ENCODE results near the gene CAMTA1. TPM values are rescaled to one million over a fixed set of nuclear protein-coding genes. Genes with fewer than 3 reads are reported as not detected.

CAMTA1 gene
- total and polyA plus RNA-seq, 9 of the 15 experiments (the other 6 are each of a cell fraction or from before 2014, with no cell fraction given) = 43.9 to 161 (median 65.9) TPM

- Histone ChIP-seq H4K20me1 (replicated peaks; ENCODE audit: control insufficient read depth, insufficient read depth, low read length) (no peaks in the 10 kb centered on the region), H3K4me1 (replicated peaks in 1 of 2; ENCODE audit: control insufficient read depth in 2 of 2, insufficient read depth in 2 of 2, low read length in 2 of 2) (peaks cover 7 to 17% of the 10 kb centered on the region in 2 experiments; a peak in 4 of 5 replicates), H3K9me3 (replicated peaks; ENCODE audit: control insufficient read depth, insufficient read depth, low read depth, low read length) (peaks cover 7% of the 10 kb centered on the region), H3K4me2 (ENCODE audit: insufficient read depth, low read length) (peak overlapping the region; percentile 70), H3K4me3 (peak overlapping the region; percentile 49), H3K9me1 (ENCODE audit: control insufficient read depth, insufficient read depth, low read length) (no peaks in the 10 kb centered on the region), H3K36me3 (ENCODE audit: control insufficient read depth, insufficient read depth, low read length) (peaks cover 46% of the 10 kb centered on the region; the same call in 2 of the 3 replicates), H3K27ac (ENCODE audit: extremely low read depth, low read depth, low read length) (peak overlapping the region; percentile 46; the same call in 1 of the 3 replicates), H3K9ac (ENCODE audit: insufficient read depth in 1 of 2, low read depth in 2 of 2, low read length in 2 of 2) (peak overlapping the region; percentile 58 to 82; a peak in 3 of 4 replicates), H2AFZ (ENCODE audit: low read depth, low read length) (peak overlapping the region; percentile 91), H3K27me3 (ENCODE audit: control insufficient read depth in 2 of 2, insufficient read depth in 2 of 2, low read length in 2 of 2) (no peaks in the 10 kb centered on the region), H3K79me2 (ENCODE audit: control insufficient read depth, insufficient read depth, low read length) (no peaks in the 10 kb centered on the region)
- intact Hi-C loops (cut with micrococcal nuclease) = no loop called here
- ATAC-seq (peak; percentile 83), FAIRE-seq (peak; percentile 19), DNase-seq (ENCODE audit: extremely low read depth in 1 of 4, low spot score in 3 of 4) (peak; percentile 83 to 88 (median 86))
- CTCF ChIA-PET (ENCODE audit: low intra/inter-chr PET ratio) = no interaction called here
- POLR2A ChIA-PET = interaction anchor here (0.6 to 1.9 kb wide), 2 partner anchors 10 to 12 kb away, joined by 3 to 5 read pairs; partner anchors contain the start of gene VAMP3
- WGBS (ENCODE audit: insufficient coverage, low coverage, missing lambda C conversion rate) = 1% methylated on average over 17 of the region's 34 CpGs
- BruUV-seq (replicated peaks) = TSS peak; percentile 70
- in situ Hi-C loops (cut with MboI) = no loop called here
- no peak for TF ChIP-seq ZNF253 (CRISPR knock-in tag; conservative IDR thresholded peaks at IDR 0.05)
- TF ChIP-seq CREBBP (IDR thresholded peaks at IDR 0.05; ENCODE audit: low read depth, low read length) = no peak
- no peak for TF ChIP-seq FOXM1 (IDR thresholded peaks at IDR 0.05; ENCODE audit: low read depth)
- no peak for TF ChIP-seq FOXM1 (CRISPR knock-in tag; IDR thresholded peaks at IDR 0.05; ENCODE audit: low read depth)
- no peak for TF ChIP-seq PHF20 (IDR thresholded peaks at IDR 0.05; ENCODE audit: partially characterized antibody)
- no peak for TF ChIP-seq TBP (optimal IDR thresholded peaks at IDR 0.05; ENCODE audit: low read depth, low read length)
- no peak for TF ChIP-seq IFI16 (CRISPR knock-in tag; IDR thresholded peaks at IDR 0.05)
- no peak for TF ChIP-seq ZMIZ1 (IDR thresholded peaks at IDR 0.05; ENCODE audit: low read depth in 2 of 2, low read length in 2 of 2)
- no peak for TF ChIP-seq CXXC5 (CRISPR knock-in tag; IDR thresholded peaks at IDR 0.05)
- TF ChIP-seq KDM5B (IDR thresholded peaks at IDR 0.05; ENCODE audit: insufficient replicate concordance, low read depth, low read length) = no peak
- no peak for TF ChIP-seq RHOXF2B (CRISPR knock-in tag; conservative IDR thresholded peaks at IDR 0.05)
- TF ChIP-seq TAF9B (IDR thresholded peaks at IDR 0.05; ENCODE audit: partially characterized antibody) = no peak
- TF ChIP-seq HDAC2 (IDR thresholded peaks at IDR 0.05) = peak; percentile 50; the same call in 1 of the 2 replicates
- no peak for TF ChIP-seq PURB (CRISPR knock-in tag; IDR thresholded peaks at IDR 0.05; ENCODE audit: low read depth)
- TF ChIP-seq ZKSCAN8 (CRISPR knock-in tag; IDR thresholded peaks at IDR 0.05) = no peak
- TF ChIP-seq PHF21A (IDR thresholded peaks at IDR 0.05; ENCODE audit: borderline replicate concordance, low read depth) = 0 out of 2 replicates have a peak, but pooled peaks have one; percentile 40
- peak; percentile 42; the same call in 1 of the 2 replicates for TF ChIP-seq ZNF121 (CRISPR knock-in tag; conservative IDR thresholded peaks at IDR 0.05)
- TF ChIP-seq, protein P1, sequence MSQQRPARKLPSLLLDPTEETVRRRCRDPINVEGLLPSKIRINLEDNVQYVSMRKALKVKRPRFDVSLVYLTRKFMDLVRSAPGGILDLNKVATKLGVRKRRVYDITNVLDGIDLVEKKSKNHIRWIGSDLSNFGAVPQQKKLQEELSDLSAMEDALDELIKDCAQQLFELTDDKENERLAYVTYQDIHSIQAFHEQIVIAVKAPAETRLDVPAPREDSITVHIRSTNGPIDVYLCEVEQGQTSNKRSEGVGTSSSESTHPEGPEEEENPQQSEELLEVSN (IDR thresholded peaks at IDR 0.05; ENCODE audit: borderline replicate concordance in 1 of 2, extremely low read depth in 1 of 2, insufficient read depth in 1 of 2, insufficient read length in 1 of 2, low read depth in 1 of 2, low read length in 1 of 2, poor library complexity in 1 of 2, severe bottlenecking in 1 of 2) = peak in 1 of 2 experiments; percentile 51
- TF ChIP-seq PHF8 (IDR thresholded peaks at IDR 0.05; ENCODE audit: borderline replicate concordance, low read length) = peak; percentile 9; the same call in 1 of the 2 replicates
These were observed 998.0 kb downstream of the CAMTA1 start for GRCh38 chr1:7783178-7783711.
